Measurements from ENCODE around the gene C1QTNF1.

The C1QTNF1 gene

GRCh38 chr17:79094261-79094660 is 70.3 kb downstream of the C1QTNF1 start:
- no peak for DNase-seq (ENCODE audit: low spot score)

- no peak for DNase-seq (ENCODE audit: low spot score)
Measured at GRCh38 chr17:79095345-79096055, 71.5 kb downstream of the C1QTNF1 start.

- no peak for DNase-seq (ENCODE audit: low spot score)
Measured at GRCh38 chr17:79096477-79096876, 72.5 kb downstream of the C1QTNF1 start.

- DNase-seq (ENCODE audit: low spot score): no peak
Measured at GRCh38 chr17:79097226-79098055, 73.5 kb downstream of the C1QTNF1 start.

- DNase-seq (ENCODE audit: low spot score): no peak
Measured at GRCh38 chr17:79098282-79098867, 74.4 kb downstream of the C1QTNF1 start.
